CD4-positive, alpha-beta T cell (primary cell): ENCODE results near the gene MPDZ. TPM values are rescaled to one million over a fixed set of nuclear protein-coding genes. Genes with fewer than 3 reads are reported as not detected.

Experiments
- ATAC-seq: fragments of 200-7000 bp; cut with Tn5 transposase; one replicate; pipeline ENCODE4 v1.10.0; 2022; ENCODE audit warnings: mild to moderate bottlenecking; ENCODE audit not compliant: poor library complexity
- CTCF ChIA-PET: fragments of 350-600 bp; sonication (Branson Sonifier 250); formaldehyde crosslinking; loops from one replicate; lab custom pipeline; 2021; ENCODE audit warnings: antibody characterized with exemption, inconsistent platforms; lab: Charles Lee
- POLR2A ChIA-PET: fragments of 350-600 bp; sonication (Branson Sonifier 250); formaldehyde crosslinking; loops from one replicate; lab custom pipeline; 2021; ENCODE audit warnings: antibody characterized with exemption, inconsistent platforms; lab: Charles Lee
- DNase-seq, 14 experiments: peaks; one replicate each; pipeline ENCODE4 v3.0.0-alpha.2; 2013 to 2020; ENCODE audit warnings: mixed read lengths in 2 of 14
- H3K27ac ChIP-seq, 2 donors: one replicate each; pipeline versions ENCODE4 v1.5.1 to v1.7.0; 2013; ENCODE audit warnings: low read length in 2 of 2, low read depth in 1 of 2, mild to moderate bottlenecking in 1 of 2
- H3K27me3 ChIP-seq, 2 experiments: 1 replicate in 1 of 2; 2 replicates in 1 of 2; pipeline versions ENCODE4 v1.6.1 to v1.7.0; 2013; ENCODE audit warnings: low read length in 2 of 2, control low read depth in 1 of 2, mild to moderate bottlenecking in 1 of 2, moderate library complexity in 1 of 2; ENCODE audit not compliant: insufficient read depth in 2 of 2, control insufficient read depth in 1 of 2
- H3K36me3 ChIP-seq: one replicate; pipeline ENCODE4 v1.6.1; 2013; ENCODE audit warnings: low read length, control low read depth; ENCODE audit not compliant: insufficient read depth
- H3K4me1 ChIP-seq: one replicate; pipeline ENCODE4 v1.6.1; 2013; ENCODE audit warnings: low read length, control low read depth; ENCODE audit not compliant: insufficient read depth
- H3K4me3 ChIP-seq: one replicate; pipeline ENCODE4 v1.5.1; 2013; ENCODE audit warnings: mild to moderate bottlenecking, low read length, moderate library complexity
- H3K9me3 ChIP-seq, 2 experiments: 1 replicate in 1 of 2; 2 replicates in 1 of 2; pipeline versions ENCODE4 v1.6.1 to v1.7.0; 2013; ENCODE audit warnings: low read length in 2 of 2, mild to moderate bottlenecking in 2 of 2, control low read depth in 1 of 2, moderate library complexity in 1 of 2; ENCODE audit not compliant: control insufficient read depth in 1 of 2, insufficient read depth in 1 of 2
- H3K27ac Mint-ChIP-seq: one replicate; pipeline ENCODE4 v1.8.0; 2020; ENCODE audit warnings: mixed read lengths
- H3K27me3 Mint-ChIP-seq: one replicate; pipeline ENCODE4 v1.8.0; 2021; ENCODE audit warnings: mixed read lengths
- H3K36me3 Mint-ChIP-seq: one replicate; pipeline ENCODE4 v1.8.0; 2021; ENCODE audit warnings: low read depth, mixed read lengths
- H3K4me1 Mint-ChIP-seq: one replicate; pipeline ENCODE4 v1.8.0; 2021; ENCODE audit warnings: low read depth, mixed read lengths
- H3K4me3 Mint-ChIP-seq: one replicate; pipeline ENCODE4 v1.8.0; 2020; ENCODE audit warnings: mild to moderate bottlenecking, mixed read lengths
- H3K9me3 Mint-ChIP-seq: one replicate; pipeline ENCODE4 v1.8.0; 2020; ENCODE audit warnings: mixed read lengths
- intact Hi-C, 2 experiments: fragments of 100-400 bp; cut with DNase I in 1 of 2; cut with micrococcal nuclease in 1 of 2; formaldehyde crosslinking; loops; one replicate each; pipeline versions ENCODE4 v1.15.1 to v1.9.0; 2023 to 2025; cut with DNase I, micrococcal nuclease
- total RNA-seq, 174 experiments: library from RNA in 2 of 174; stranded (reverse) in 2 of 174; gene quantifications; one replicate each; pipeline ENCODE4 v1.2.3 and lab custom pipeline; 2021 to 2026
- TF ChIP-seq, protein P1 (sequence below): fragments of 200-600 bp; IDR thresholded peaks from one replicate; pipeline ENCODE4 v1.8.0; 2022; ENCODE audit warnings: antibody characterized with exemption, mild to moderate bottlenecking

MPDZ gene
- total RNA-seq, 2 experiments from 2014 or later: not detected

DNA sequence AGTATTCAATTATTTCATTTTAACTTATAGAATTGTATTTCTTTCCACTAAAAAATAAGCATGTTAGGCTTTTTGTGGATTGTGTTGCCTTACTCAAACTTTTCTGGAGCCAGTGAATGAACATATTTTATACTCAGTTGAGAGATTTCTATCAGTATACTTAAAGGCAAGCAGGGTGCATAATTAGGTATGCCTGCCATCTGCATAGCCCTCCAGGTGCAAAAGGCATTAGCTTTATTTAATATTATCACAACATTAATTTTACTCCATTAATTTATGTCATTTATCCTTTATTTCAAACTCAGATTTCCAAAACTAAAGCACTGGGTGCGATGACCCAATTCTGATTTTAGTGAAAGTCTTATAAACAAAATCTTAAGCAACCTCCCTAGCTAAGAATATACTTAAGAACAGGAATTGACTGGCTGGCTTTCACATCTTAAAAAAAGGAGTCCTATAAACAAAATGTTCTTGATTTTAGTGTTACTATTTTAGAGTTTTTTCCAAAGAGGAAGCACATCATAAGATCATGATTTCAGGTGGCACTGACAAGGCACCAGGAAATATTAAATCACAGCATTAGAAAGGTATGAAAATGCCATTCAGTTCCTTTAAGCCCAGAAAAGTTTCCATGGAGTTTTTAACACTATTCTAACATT lies 178.4 kb downstream of the MPDZ start:
- no peaks in the 10 kb centered on the region for H3K36me3 ChIP-seq
- no peaks in the 10 kb centered on the region for H3K4me1 ChIP-seq
- Mint-ChIP-seq H3K9me3 (no peaks in the 10 kb centered on the region), H3K27ac (no peak overlapping the region), H3K4me3 (no peak overlapping the region), H3K27me3 (no peaks in the 10 kb centered on the region), H3K4me1 (no peaks in the 10 kb centered on the region), H3K36me3 (no peaks in the 10 kb centered on the region)
- CTCF ChIA-PET: no interaction called here
- no peak overlapping the region for H3K27ac ChIP-seq
- DNase-seq (no peak), ATAC-seq (no peak)
- no peak overlapping the region for H3K4me3 ChIP-seq
- intact Hi-C loops: no loop called here
- TF ChIP-seq, protein P1, sequence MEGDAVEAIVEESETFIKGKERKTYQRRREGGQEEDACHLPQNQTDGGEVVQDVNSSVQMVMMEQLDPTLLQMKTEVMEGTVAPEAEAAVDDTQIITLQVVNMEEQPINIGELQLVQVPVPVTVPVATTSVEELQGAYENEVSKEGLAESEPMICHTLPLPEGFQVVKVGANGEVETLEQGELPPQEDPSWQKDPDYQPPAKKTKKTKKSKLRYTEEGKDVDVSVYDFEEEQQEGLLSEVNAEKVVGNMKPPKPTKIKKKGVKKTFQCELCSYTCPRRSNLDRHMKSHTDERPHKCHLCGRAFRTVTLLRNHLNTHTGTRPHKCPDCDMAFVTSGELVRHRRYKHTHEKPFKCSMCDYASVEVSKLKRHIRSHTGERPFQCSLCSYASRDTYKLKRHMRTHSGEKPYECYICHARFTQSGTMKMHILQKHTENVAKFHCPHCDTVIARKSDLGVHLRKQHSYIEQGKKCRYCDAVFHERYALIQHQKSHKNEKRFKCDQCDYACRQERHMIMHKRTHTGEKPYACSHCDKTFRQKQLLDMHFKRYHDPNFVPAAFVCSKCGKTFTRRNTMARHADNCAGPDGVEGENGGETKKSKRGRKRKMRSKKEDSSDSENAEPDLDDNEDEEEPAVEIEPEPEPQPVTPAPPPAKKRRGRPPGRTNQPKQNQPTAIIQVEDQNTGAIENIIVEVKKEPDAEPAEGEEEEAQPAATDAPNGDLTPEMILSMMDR: no peak
- POLR2A ChIA-PET: no interaction called here
- no peaks in the 10 kb centered on the region for H3K27me3 ChIP-seq
- H3K9me3 ChIP-seq: peaks cover 0 to 4% of the 10 kb centered on the region in 2 experiments

DNA sequence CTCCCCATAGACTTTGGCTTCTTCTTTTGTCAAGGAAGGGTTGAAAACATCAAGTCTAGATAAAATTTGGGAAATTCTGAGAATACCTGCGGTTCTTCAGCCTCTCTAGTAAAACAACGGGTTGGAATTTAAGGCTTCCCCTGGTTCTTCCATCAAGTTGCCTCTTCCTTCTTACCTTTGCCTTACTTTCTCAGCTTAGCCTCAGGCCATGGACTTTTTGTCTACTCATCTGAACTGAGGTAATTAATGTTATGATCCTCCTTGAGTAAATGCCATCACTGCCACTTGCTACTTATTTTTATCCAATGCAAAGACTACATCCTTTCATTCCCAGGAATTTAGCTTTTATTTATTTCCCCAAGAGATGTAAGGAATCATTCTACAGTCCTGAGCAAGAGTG lies 184.4 kb downstream of the MPDZ start:
- no peak overlapping the region for H3K4me3 ChIP-seq
- Mint-ChIP-seq H3K27me3 (no peaks in the 10 kb centered on the region), H3K4me3 (no peak overlapping the region), H3K27ac (no peak overlapping the region), H3K9me3 (peaks cover 6% of the 10 kb centered on the region), H3K4me1 (no peaks in the 10 kb centered on the region), H3K36me3 (no peaks in the 10 kb centered on the region)
- no peak overlapping the region for H3K27ac ChIP-seq
- TF ChIP-seq, protein P1: no peak
- intact Hi-C loops: no loop called here
- ATAC-seq (no peak), DNase-seq (no peak)
- H3K36me3 ChIP-seq: no peaks in the 10 kb centered on the region
- H3K9me3 ChIP-seq: peaks cover 0 to 7% of the 10 kb centered on the region in 2 experiments
- CTCF ChIA-PET: no interaction called here
- POLR2A ChIA-PET: no interaction called here
- no peaks in the 10 kb centered on the region for H3K4me1 ChIP-seq
- no peaks in the 10 kb centered on the region for H3K27me3 ChIP-seq

DNA sequence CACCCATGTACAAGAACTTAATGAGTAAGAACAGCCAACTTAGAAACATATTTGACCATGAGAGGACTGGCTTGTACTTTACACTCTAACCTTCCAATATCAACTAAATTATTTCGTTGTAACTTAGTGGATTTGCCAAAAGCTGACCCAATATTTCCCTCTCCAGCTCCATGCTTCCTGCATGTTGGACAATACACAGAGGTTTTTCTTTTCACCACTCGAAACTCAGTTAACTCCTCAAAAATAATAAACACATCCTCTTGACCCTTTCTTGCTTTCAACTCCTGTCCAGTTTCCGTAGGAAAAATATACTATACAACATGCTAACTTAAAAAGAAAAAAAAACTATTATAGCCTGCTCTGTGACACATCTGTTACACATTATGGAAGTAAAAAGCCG lies 188.9 kb downstream of the MPDZ start:
- no peaks in the 10 kb centered on the region for H3K27me3 Mint-ChIP-seq
- intact Hi-C loops: no loop called here
- H3K9me3 ChIP-seq: peaks cover 0 to 10% of the 10 kb centered on the region in 2 experiments
- H3K4me1 Mint-ChIP-seq: no peaks in the 10 kb centered on the region
- no peak overlapping the region for H3K27ac Mint-ChIP-seq
- ChIA-PET POLR2A (no interaction called here), CTCF (interaction anchor here (1.2 kb wide), 1 partner anchor 13 kb away, joined by 3 read pairs; no protein-coding TSS in a partner anchor)
- no peak overlapping the region for H3K4me3 Mint-ChIP-seq
- no peak overlapping the region for H3K4me3 ChIP-seq
- TF ChIP-seq, protein P1: no peak
- H3K27me3 ChIP-seq: no peaks in the 10 kb centered on the region
- ATAC-seq (no peak), DNase-seq (no peak)
- no peak overlapping the region for H3K27ac ChIP-seq
- no peaks in the 10 kb centered on the region for H3K36me3 Mint-ChIP-seq
- H3K9me3 Mint-ChIP-seq: peaks cover 6% of the 10 kb centered on the region
- no peaks in the 10 kb centered on the region for H3K4me1 ChIP-seq
- H3K36me3 ChIP-seq: no peaks in the 10 kb centered on the region
